B cell (primary cell): Measurements from ENCODE around the gene ELK4. TPM values are rescaled to one million over a fixed set of nuclear protein-coding genes. Genes with fewer than 3 reads are reported as not detected.

ENCODE experiments used
- ATAC-seq: fragments of 200-7000 bp; cut with Tn5 transposase; one replicate; pipeline ENCODE4 v1.10.0; 2021; ENCODE audit warnings: low read depth, mild to moderate bottlenecking, moderate number of reproducible peaks, moderate library complexity
- CTCF ChIA-PET: fragments of 350-600 bp; sonication (Branson Sonifier 250); formaldehyde crosslinking; loops from one replicate; lab custom pipeline; 2021; ENCODE audit warnings: antibody characterized with exemption, inconsistent platforms; lab: Charles Lee
- POLR2A ChIA-PET: fragments of 350-600 bp; sonication (Branson Sonifier 250); formaldehyde crosslinking; loops from one replicate; lab custom pipeline; 2021; ENCODE audit warnings: antibody characterized with exemption; lab: Charles Lee
- DNase-seq: peaks from one replicate; pipeline ENCODE4 v3.0.0; 2013
- H2AFZ ChIP-seq: 2 replicates; pipeline ENCODE4 v1.6.1; 2012; ENCODE audit warnings: mild to moderate bottlenecking, low read depth, low read length; ENCODE audit not compliant: insufficient read depth, poor library complexity, severe bottlenecking
- H3K27ac ChIP-seq, 2 donors: 1 replicate in 1 of 2; 2 replicates in 1 of 2; pipeline ENCODE4 v1.5.1; 2012 to 2013; ENCODE audit warnings: low read length in 2 of 2, mild to moderate bottlenecking in 2 of 2, moderate library complexity in 1 of 2
- H3K27me3 ChIP-seq, 4 experiments: fragments of 200-600 bp in 1 of 4; sonication (generic) in 1 of 4; replicated peaks in 1 of 4; 1 replicate in 2 of 4; 2 replicates in 2 of 4; pipeline versions ENCODE4 v1.6.1 to v1.7.0; 2013 to 2016; ENCODE audit warnings: low read length in 3 of 4, mild to moderate bottlenecking in 2 of 4, mixed read lengths in 1 of 4, moderate library complexity in 1 of 4; ENCODE audit not compliant: insufficient read depth in 4 of 4, control insufficient read depth in 3 of 4; ENCODE audit errors: control extremely low read depth in 1 of 4
- H3K36me3 ChIP-seq, 2 experiments: replicated peaks in 1 of 2; 1 replicate in 1 of 2; 2 replicates in 1 of 2; pipeline versions ENCODE4 v1.6.1 to v1.7.1; 2013; ENCODE audit warnings: low read length in 1 of 2; ENCODE audit not compliant: insufficient read depth in 2 of 2, control insufficient read depth in 1 of 2; ENCODE audit errors: control extremely low read depth in 1 of 2, extremely low read depth in 1 of 2
- H3K4me1 ChIP-seq, 2 donors: fragments of 200-600 bp in 1 of 2; sonication (generic) in 1 of 2; 1 replicate in 1 of 2; 2 replicates in 1 of 2; pipeline versions ENCODE4 v1.5.1 to v1.6.1; 2013 to 2017; ENCODE audit warnings: low read length in 2 of 2; ENCODE audit not compliant: control insufficient read depth in 2 of 2, insufficient read depth in 2 of 2
- H3K4me2 ChIP-seq: replicated peaks from 2 replicates; pipeline ENCODE3; 2012; ENCODE audit warnings: mild to moderate bottlenecking, low read depth, low read length; ENCODE audit not compliant: poor library complexity, severe bottlenecking
- H3K4me3 ChIP-seq, 5 experiments: fragments of 200-600 bp in 1 of 5; sonication (generic) in 1 of 5; 1 replicate in 3 of 5; 2 replicates in 2 of 5; pipeline versions ENCODE4 v1.5.1 to v1.7.0; 2011 to 2016; ENCODE audit warnings: low read length in 4 of 5, mild to moderate bottlenecking in 4 of 5, low read depth in 2 of 5, control low read depth in 1 of 5, moderate library complexity in 1 of 5; ENCODE audit not compliant: insufficient read depth in 1 of 5; ENCODE audit errors: control extremely low read depth in 1 of 5, extremely low read depth in 1 of 5
- H3K79me2 ChIP-seq: fragments of 200-600 bp; sonication (generic); one replicate; pipeline ENCODE4 v1.6.0; 2016; ENCODE audit warnings: low read length; ENCODE audit not compliant: control insufficient read depth, insufficient read depth
- H3K9ac ChIP-seq: fragments of 200-600 bp; sonication (generic); 2 replicates; pipeline ENCODE4 v1.6.1; 2017; ENCODE audit warnings: mild to moderate bottlenecking, low read length, moderate library complexity
- H3K9me3 ChIP-seq, 3 donors: one replicate each; pipeline versions ENCODE4 v1.6.1 to v1.7.1; 2013; ENCODE audit warnings: low read length in 2 of 3; ENCODE audit not compliant: control insufficient read depth in 2 of 3, insufficient read depth in 1 of 3; ENCODE audit errors: control extremely low read depth in 1 of 3
- H4K20me1 ChIP-seq: 2 replicates; pipeline ENCODE4 v1.6.0; 2012; ENCODE audit warnings: mild to moderate bottlenecking, low read length; ENCODE audit not compliant: insufficient read depth, control insufficient read depth, poor library complexity, severe bottlenecking
- H3K27ac Mint-ChIP-seq: one replicate; pipeline ENCODE4 v1.8.0; 2021; ENCODE audit warnings: mixed read lengths
- H3K27me3 Mint-ChIP-seq: one replicate; pipeline ENCODE4 v1.8.0; 2021; ENCODE audit warnings: mixed read lengths
- H3K4me1 Mint-ChIP-seq: one replicate; pipeline ENCODE4 v1.8.0; 2021; ENCODE audit warnings: mixed read lengths
- H3K4me3 Mint-ChIP-seq: one replicate; pipeline ENCODE4 v1.8.0; 2021; ENCODE audit warnings: mixed read lengths
- H3K9me3 Mint-ChIP-seq: one replicate; pipeline ENCODE4 v1.8.0; 2022; ENCODE audit warnings: mixed read lengths; ENCODE audit not compliant: insufficient read depth
- EZH2 ChIP-seq: IDR thresholded peaks from 2 replicates; pipeline ENCODE4 v1.6.1; 2012; ENCODE audit warnings: borderline replicate concordance, low read depth, mild to moderate bottlenecking, moderate library complexity, low read length; ENCODE audit not compliant: insufficient read depth, poor library complexity, severe bottlenecking
- WGBS: methylation state at CpG from one replicate; pipeline ENCODE4 v1.1.5; 2013; ENCODE audit warnings: missing lambda C conversion rate; ENCODE audit not compliant: insufficient coverage; 5-methylcytosine and 5-hydroxymethylcytosine counted together
- intact Hi-C: fragments of 100-400 bp; cut with micrococcal nuclease; formaldehyde crosslinking; loops from one replicate; pipeline ENCODE4 v1.10.0; 2022
- polyA plus RNA-seq: library from polyadenylated mRNA; depleted of rRNA; stranded (reverse); fragments of >200 nt; gene quantifications from 2 replicates; pipeline ENCODE4 v1.2.3, GENCODE V29; 2012
- total RNA-seq, 2 donors: library from RNA; stranded (reverse); fragments of 120-200 nt in 1 of 2; gene quantifications; 1 replicate in 1 of 2; 2 replicates in 1 of 2; pipeline versions ENCODE4 v1.2.3 to v1.2.4, GENCODE V29; 2013 to 2022
- TF ChIP-seq, protein P1 (sequence below): fragments of 200-600 bp; IDR thresholded peaks from one replicate; pipeline ENCODE4 v1.8.0; 2022; ENCODE audit warnings: antibody characterized with exemption, mild to moderate bottlenecking

The ELK4 gene
- total and polyA plus RNA-seq, 2 donors (not counting 1 experiment from before 2014, with no cell fraction given) = 11.0 to 151 TPM

DNA sequence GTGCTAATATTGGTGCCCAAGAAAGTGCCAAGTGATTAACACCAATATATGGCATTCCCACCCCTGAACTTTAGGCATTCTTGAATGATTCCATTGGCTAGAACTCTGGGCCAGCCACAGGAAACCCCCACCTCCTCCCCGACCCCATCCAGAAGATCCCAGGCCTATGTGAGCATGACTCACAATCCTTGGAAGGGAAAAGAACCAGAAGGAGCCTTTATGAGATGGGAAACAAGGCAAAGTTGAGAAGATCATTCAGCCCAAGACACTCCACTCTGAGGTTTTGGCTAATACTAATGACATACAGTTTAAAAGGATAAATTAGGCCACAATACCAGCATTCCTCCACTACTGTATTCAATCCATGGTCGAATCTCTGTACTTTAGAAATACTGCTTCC, 21.8 kb downstream of the ELK4 start:
- Histone ChIP-seq H3K27ac (no peak overlapping the region), H3K27me3 (no peaks in the 10 kb centered on the region), H3K79me2 (peaks cover 80% of the 10 kb centered on the region), H4K20me1 (peaks cover 45% of the 10 kb centered on the region), H3K4me1 (peaks cover 4 to 9% of the 10 kb centered on the region in 2 donors), H3K9me3 (no peaks in the 10 kb centered on the region), H3K4me2 (no peak overlapping the region), H3K9ac (no peak overlapping the region), H3K36me3 (peaks cover 0 to 66% of the 10 kb centered on the region in 2 experiments), H2AFZ (no peak overlapping the region), H3K4me3 (no peak overlapping the region)
- Mint-ChIP-seq H3K4me1 (peaks cover 29% of the 10 kb centered on the region), H3K27me3 (no peaks in the 10 kb centered on the region), H3K4me3 (no peak overlapping the region), H3K27ac (no peak overlapping the region), H3K9me3 (no peaks in the 10 kb centered on the region)
- CTCF ChIA-PET = interaction anchor here (2.4 kb wide), 1 partner anchor 18 kb away, joined by 11 read pairs; no protein-coding TSS in a partner anchor
- ATAC-seq = no peak
- DNase-seq = no peak
- no CpG with 5 or more reads among the region's 2 CpGs for WGBS
- TF ChIP-seq, protein P1, sequence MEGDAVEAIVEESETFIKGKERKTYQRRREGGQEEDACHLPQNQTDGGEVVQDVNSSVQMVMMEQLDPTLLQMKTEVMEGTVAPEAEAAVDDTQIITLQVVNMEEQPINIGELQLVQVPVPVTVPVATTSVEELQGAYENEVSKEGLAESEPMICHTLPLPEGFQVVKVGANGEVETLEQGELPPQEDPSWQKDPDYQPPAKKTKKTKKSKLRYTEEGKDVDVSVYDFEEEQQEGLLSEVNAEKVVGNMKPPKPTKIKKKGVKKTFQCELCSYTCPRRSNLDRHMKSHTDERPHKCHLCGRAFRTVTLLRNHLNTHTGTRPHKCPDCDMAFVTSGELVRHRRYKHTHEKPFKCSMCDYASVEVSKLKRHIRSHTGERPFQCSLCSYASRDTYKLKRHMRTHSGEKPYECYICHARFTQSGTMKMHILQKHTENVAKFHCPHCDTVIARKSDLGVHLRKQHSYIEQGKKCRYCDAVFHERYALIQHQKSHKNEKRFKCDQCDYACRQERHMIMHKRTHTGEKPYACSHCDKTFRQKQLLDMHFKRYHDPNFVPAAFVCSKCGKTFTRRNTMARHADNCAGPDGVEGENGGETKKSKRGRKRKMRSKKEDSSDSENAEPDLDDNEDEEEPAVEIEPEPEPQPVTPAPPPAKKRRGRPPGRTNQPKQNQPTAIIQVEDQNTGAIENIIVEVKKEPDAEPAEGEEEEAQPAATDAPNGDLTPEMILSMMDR = no peak
- no peak for TF ChIP-seq EZH2
- intact Hi-C loops = no loop called here
- POLR2A ChIA-PET = no interaction called here

DNA sequence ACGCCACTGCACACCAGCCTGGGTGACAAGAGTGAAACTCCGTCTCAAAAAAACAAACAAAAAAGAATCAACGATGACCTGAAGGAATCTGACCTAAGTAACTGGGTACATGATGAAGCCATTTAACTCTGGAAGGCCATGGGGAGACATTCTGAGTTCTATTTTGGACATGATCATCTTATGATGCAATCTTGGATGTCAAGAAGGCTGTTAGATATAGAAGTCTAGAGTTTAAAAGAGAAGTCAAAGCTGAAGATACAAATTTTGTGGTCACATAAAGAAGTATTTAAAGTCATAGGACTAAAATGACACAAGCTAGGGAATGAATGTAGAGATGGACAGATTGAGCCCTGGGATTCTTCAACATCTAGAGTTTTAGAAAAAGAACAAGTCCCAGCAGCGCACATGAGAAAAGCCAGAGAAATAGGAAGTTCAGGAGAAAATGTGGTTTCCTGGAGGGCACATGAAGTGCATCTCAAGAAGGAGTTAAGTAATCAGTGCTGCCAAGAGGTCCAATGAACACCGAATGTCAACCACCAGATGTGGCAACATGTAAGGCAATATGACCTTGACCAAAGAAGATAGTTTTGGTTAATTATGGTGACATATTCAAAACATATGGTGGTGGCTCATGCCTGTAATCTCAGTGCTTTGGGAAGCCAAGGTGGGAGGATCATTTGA, 26.8 kb downstream of the ELK4 start:
- H3K9me3 ChIP-seq = no peaks in the 10 kb centered on the region
- no peak overlapping the region for H3K4me2 ChIP-seq
- peak overlapping the region in 1 of 2 donors; percentile 1 for H3K27ac ChIP-seq
- no peaks in the 10 kb centered on the region for H3K27me3 Mint-ChIP-seq
- TF ChIP-seq, protein P1 = no peak
- no peak for TF ChIP-seq EZH2
- peaks cover 0 to 44% of the 10 kb centered on the region in 2 experiments for H3K36me3 ChIP-seq
- H4K20me1 ChIP-seq = peaks cover 19% of the 10 kb centered on the region
- POLR2A ChIA-PET = no interaction called here
- H3K4me1 Mint-ChIP-seq = peaks cover 17% of the 10 kb centered on the region
- H3K9me3 Mint-ChIP-seq = no peaks in the 10 kb centered on the region
- ATAC-seq (no peak), DNase-seq (no peak)
- peaks cover 36% of the 10 kb centered on the region for H3K79me2 ChIP-seq
- H3K27me3 ChIP-seq = no peaks in the 10 kb centered on the region
- no peak overlapping the region for H3K4me3 Mint-ChIP-seq
- intact Hi-C loops = no loop called here
- H3K4me3 ChIP-seq = no peak overlapping the region
- no peak overlapping the region for H3K9ac ChIP-seq
- 53% methylated on average over 3 of the region's 5 CpGs for WGBS
- peaks cover 5 to 9% of the 10 kb centered on the region in 2 donors for H3K4me1 ChIP-seq
- no peak overlapping the region for H2AFZ ChIP-seq
- no peak overlapping the region for H3K27ac Mint-ChIP-seq
- CTCF ChIA-PET = interaction anchor here (0.6 to 2.0 kb wide), 2 partner anchors 13 to 360 kb away, joined by 3 to 5 read pairs; no protein-coding TSS in a partner anchor
